ENCODE measurements around the gene CAP2. TPM values are rescaled to one million over a fixed set of nuclear protein-coding genes. Genes with fewer than 3 reads are reported as not detected.
A peak's percentile ranks its signal among the peaks of the same experiment; 100 is the strongest.

The CAP2 gene
- total RNA-seq, 1 experiment from 2014 or later = 7.2 TPM

- DNase-seq (ENCODE audit: low spot score) = no peak
- CTCF ChIA-PET = no interaction called here
- POLR2A ChIA-PET = no interaction called here
Observed at GRCh38 chr6:17485946-17486345, 92.6 kb downstream of the CAP2 start.

GRCh38 chr6:17486680-17487079 is 93.3 kb downstream of the CAP2 start:
- POLR2A ChIA-PET = no interaction called here
- peaks cover 2% of the 10 kb centered on the region for H3K36me3 Mint-ChIP-seq
- DNase-seq (ENCODE audit: low spot score) (no peak), ATAC-seq (no peak)
- H3K27me3 Mint-ChIP-seq (ENCODE audit: low read depth) = no peaks in the 10 kb centered on the region
- H3K4me1 Mint-ChIP-seq = peaks cover 6% of the 10 kb centered on the region
- no peak overlapping the region for H3K4me3 Mint-ChIP-seq
- peaks cover 4% of the 10 kb centered on the region for H3K9me3 Mint-ChIP-seq
- CTCF ChIA-PET = no interaction called here
- H3K27ac Mint-ChIP-seq = peak overlapping the region; percentile 5; the same call in 1 of the 2 replicates
- TF ChIP-seq ZNF281 (CRISPR knock-in tag; IDR thresholded peaks at IDR 0.05) (no peak), ZNF121 (CRISPR knock-in tag; IDR thresholded peaks at IDR 0.05) (no peak), JAZF1 (CRISPR knock-in tag; IDR thresholded peaks at IDR 0.05) (no peak), CREM (CRISPR knock-in tag; IDR thresholded peaks at IDR 0.05) (no peak), ZNF263 (CRISPR knock-in tag; IDR thresholded peaks at IDR 0.05; ENCODE audit: low read depth) (no peak), STAT6 (CRISPR knock-in tag; conservative IDR thresholded peaks at IDR 0.05; ENCODE audit: low read depth) (no peak), FOXJ3 (CRISPR knock-in tag; IDR thresholded peaks at IDR 0.05; ENCODE audit: borderline replicate concordance) (no peak), IRF2 (CRISPR knock-in tag; IDR thresholded peaks at IDR 0.05; ENCODE audit: borderline replicate concordance, low read depth) (no peak), NR2C2 (CRISPR knock-in tag; IDR thresholded peaks at IDR 0.05) (no peak), ZNF425 (CRISPR knock-in tag; conservative IDR thresholded peaks at IDR 0.05) (no peak), ZNF416 (CRISPR knock-in tag; IDR thresholded peaks at IDR 0.05) (no peak), SP1 (CRISPR knock-in tag; conservative IDR thresholded peaks at IDR 0.05) (no peak), NR1H2 (CRISPR knock-in tag; IDR thresholded peaks at IDR 0.05) (no peak), FOXK1 (CRISPR knock-in tag; IDR thresholded peaks at IDR 0.05) (no peak), E2F4 (CRISPR knock-in tag; IDR thresholded peaks at IDR 0.05; ENCODE audit: borderline replicate concordance, low read depth) (no peak), MYBL2 (CRISPR knock-in tag; IDR thresholded peaks at IDR 0.05) (no peak), CREB1 (CRISPR knock-in tag; IDR thresholded peaks at IDR 0.05) (no peak)

More at GRCh38 chr6:17485946-17486345, 92.6 kb downstream of the CAP2 start:
- Mint-ChIP-seq H3K4me1 (peaks cover 6% of the 10 kb centered on the region), H3K9me3 (peaks cover 4% of the 10 kb centered on the region), H3K36me3 (peaks cover 2% of the 10 kb centered on the region), H3K4me3 (no peak overlapping the region), H3K27ac (no peak overlapping the region), H3K27me3 (ENCODE audit: low read depth) (no peaks in the 10 kb centered on the region)
- no peak for ATAC-seq
- peak; percentile 85 for TF ChIP-seq ZNF121 (CRISPR knock-in tag; IDR thresholded peaks at IDR 0.05)
- no peak for TF ChIP-seq ZMAT4 (CRISPR knock-in tag; IDR thresholded peaks at IDR 0.05)
